Measurements from ENCODE around the gene KIAA0040. TPM values are rescaled to one million over a fixed set of nuclear protein-coding genes. Genes with fewer than 3 reads are reported as not detected.

The KIAA0040 gene
- total RNA-seq = 10 to 100 TPM; 12.3 to 22.1 (median 16.3) TPM

DNA sequence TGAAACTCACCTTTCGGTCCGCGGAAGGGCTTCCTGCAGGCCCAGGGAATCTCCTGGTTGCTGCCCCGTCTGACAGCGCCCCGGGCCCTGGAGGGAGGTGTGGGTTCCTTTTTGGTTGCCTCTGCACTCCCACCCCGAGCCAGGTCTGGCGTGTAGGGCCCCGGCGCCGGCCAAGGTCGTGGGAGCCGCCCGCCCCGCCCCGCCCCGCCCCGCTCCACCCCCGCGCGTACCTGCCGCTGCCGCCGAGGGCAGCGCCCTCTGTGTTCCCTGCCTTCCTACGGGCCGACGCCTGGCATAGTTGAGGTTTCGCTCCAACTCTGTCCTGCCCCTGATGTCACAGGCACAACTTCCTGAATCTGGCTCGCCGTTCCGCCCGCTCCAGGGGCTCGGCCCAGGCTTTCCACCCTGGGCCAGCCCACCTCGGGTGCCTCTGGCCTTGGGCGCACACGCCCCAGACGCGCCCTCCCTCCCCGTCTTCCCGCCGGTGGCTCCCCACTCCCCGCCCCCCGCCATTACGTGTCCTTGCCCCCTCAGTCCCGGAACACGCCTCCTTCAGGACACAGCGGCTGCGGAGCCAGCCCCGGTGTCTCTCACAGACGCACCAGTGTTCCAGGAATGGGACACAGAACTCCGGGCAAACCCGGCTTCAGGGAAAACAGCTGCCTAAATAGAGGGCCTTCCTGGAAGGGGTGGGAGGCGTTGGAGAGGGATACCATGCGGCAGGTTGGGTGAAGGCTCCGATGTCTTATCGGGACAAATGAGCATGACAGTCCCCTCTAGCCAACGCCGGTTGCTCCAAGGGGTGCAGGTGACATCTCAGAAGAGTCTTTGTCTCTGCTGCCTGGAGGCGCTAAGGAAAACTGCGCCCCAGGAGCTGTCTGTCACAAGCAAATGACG is at the start of gene KIAA0040:
Gene KIAA0040 (minus strand): TSS at position 147 of the 897 bp plus-strand sequence. CDS start 31,763 bp downstream, outside the sequence.
- peak; percentile 67 to 75 for DNase-seq
- Histone ChIP-seq H3K27me3 (no peaks in the 10 kb centered on the region), H3K27ac (peak within 1 kb of the TSS; percentile 77 to 80), H3K4me1 (no peaks in the 10 kb centered on the region), H3K36me3 (no peaks in the 10 kb centered on the region), H3K4me3 (peak within 1 kb of the TSS; percentile 48 to 64), H3K9me3 (no peaks in the 10 kb centered on the region)
- TF ChIP-seq POLR2A (IDR thresholded peaks at IDR 0.05) = peak in 1 of 2 donors; percentile 29
- TF ChIP-seq, protein P1, sequence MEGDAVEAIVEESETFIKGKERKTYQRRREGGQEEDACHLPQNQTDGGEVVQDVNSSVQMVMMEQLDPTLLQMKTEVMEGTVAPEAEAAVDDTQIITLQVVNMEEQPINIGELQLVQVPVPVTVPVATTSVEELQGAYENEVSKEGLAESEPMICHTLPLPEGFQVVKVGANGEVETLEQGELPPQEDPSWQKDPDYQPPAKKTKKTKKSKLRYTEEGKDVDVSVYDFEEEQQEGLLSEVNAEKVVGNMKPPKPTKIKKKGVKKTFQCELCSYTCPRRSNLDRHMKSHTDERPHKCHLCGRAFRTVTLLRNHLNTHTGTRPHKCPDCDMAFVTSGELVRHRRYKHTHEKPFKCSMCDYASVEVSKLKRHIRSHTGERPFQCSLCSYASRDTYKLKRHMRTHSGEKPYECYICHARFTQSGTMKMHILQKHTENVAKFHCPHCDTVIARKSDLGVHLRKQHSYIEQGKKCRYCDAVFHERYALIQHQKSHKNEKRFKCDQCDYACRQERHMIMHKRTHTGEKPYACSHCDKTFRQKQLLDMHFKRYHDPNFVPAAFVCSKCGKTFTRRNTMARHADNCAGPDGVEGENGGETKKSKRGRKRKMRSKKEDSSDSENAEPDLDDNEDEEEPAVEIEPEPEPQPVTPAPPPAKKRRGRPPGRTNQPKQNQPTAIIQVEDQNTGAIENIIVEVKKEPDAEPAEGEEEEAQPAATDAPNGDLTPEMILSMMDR (IDR thresholded peaks at IDR 0.05) = peak in 1 of 4 experiments; percentile 13
- intact Hi-C loops (cut with DNase I; ENCODE audit: low total_unique reads) = no loop called here

DNA sequence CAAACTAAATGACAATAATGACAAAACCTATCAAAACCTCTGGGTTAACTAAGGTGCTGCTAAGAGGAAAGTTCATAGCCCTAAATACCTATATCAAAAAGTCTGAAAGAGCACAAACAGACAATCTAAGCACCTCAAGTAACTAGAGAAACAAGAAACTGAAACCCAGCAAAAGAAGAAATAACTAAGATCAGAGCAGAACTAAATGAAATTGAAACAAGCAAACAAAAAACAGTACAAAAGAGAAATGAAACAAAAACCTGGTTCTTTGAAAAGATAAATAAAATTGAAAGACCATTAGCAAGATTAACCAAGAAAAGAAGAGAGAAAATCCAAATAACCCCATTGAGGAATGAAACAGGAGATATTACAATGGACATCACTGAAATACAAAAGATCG is 44.8 kb upstream of the KIAA0040 start:
- intact Hi-C loops (cut with DNase I; ENCODE audit: low total_unique reads) = no loop called here
- H3K36me3 ChIP-seq = no peaks in the 10 kb centered on the region
- H3K9me3 ChIP-seq = no peaks in the 10 kb centered on the region
- H3K4me1 ChIP-seq = no peaks in the 10 kb centered on the region
- H3K27ac ChIP-seq = no peak overlapping the region
- TF ChIP-seq, protein P1 (IDR thresholded peaks at IDR 0.05) = no peak
- no peak for TF ChIP-seq POLR2A (IDR thresholded peaks at IDR 0.05)
- no peak for DNase-seq
- no peak overlapping the region for H3K4me3 ChIP-seq
- no peaks in the 10 kb centered on the region for H3K27me3 ChIP-seq

DNA sequence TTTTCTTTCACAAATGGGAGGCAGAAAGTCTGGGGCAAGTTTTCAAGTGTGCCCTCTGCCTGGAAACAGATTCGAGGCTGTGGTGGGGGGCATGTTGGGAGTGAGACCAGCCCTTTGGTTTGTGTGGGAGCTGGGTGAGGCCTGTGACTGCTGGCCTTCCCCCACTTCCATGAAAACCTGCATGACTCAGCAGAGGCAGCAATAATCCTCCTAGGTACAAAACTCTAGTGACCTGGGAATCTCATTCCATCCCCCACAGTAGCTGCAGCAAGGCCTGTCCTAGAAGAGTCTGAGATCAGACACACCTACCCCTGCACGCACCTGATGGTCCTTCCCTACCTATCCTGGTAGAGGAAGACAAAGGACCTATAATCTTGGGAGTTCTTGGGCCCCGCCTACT is 42.1 kb upstream of the KIAA0040 start:
- H3K4me1 ChIP-seq = no peaks in the 10 kb centered on the region
- DNase-seq = no peak
- no peaks in the 10 kb centered on the region for H3K9me3 ChIP-seq
- TF ChIP-seq, protein P1 (IDR thresholded peaks at IDR 0.05) = no peak
- no peak for TF ChIP-seq POLR2A (IDR thresholded peaks at IDR 0.05)
- no peak overlapping the region for H3K27ac ChIP-seq
- H3K4me3 ChIP-seq = no peak overlapping the region
- H3K36me3 ChIP-seq = no peaks in the 10 kb centered on the region
- H3K27me3 ChIP-seq = no peaks in the 10 kb centered on the region
- intact Hi-C loops (cut with DNase I; ENCODE audit: low total_unique reads) = no loop called here

DNA sequence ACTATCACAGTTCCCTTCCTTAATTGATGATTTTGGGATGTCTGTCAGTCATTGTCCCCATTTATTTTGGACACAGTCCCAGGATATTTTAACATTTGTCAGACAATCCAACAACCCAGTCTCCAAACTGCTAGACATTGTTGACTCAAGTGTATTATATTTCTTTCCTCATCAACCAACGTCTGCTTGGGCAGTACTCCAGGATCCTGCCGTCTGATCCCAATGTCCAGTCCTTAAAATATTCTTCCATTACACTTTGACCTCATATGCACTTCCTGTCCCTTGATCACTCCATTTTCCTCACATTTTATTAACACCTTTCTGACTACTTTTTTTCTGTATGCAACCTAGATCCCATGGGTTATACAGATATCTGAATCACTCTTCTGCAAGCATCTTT is 39.8 kb upstream of the KIAA0040 start:
- intact Hi-C loops (cut with DNase I; ENCODE audit: low total_unique reads) = no loop called here
- H3K27ac ChIP-seq = no peak overlapping the region
- no peak for DNase-seq
- no peaks in the 10 kb centered on the region for H3K27me3 ChIP-seq
- H3K9me3 ChIP-seq = no peaks in the 10 kb centered on the region
- no peaks in the 10 kb centered on the region for H3K36me3 ChIP-seq
- TF ChIP-seq, protein P1 (IDR thresholded peaks at IDR 0.05) = no peak
- no peak for TF ChIP-seq POLR2A (IDR thresholded peaks at IDR 0.05)
- no peaks in the 10 kb centered on the region for H3K4me1 ChIP-seq
- H3K4me3 ChIP-seq = no peak overlapping the region

DNA sequence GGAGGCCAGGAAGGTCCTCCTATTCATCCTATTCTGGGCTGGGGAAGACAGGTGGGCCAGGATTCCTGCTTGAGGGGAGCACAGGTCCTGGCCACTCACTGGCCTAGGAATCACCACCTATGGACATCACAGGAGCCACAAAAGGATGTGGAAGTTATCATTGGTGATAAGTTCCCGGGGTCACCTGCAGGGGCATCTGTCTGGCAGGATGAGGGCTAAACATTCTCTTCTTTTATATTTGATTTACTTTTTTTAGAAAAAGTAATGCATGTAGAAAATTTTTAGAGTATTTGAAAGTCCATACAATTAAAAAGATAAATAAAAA is 33.2 kb upstream of the KIAA0040 start:
- intact Hi-C loops (cut with DNase I; ENCODE audit: low total_unique reads) = no loop called here
- Histone ChIP-seq H3K27ac (no peak overlapping the region), H3K4me3 (no peak overlapping the region), H3K4me1 (no peaks in the 10 kb centered on the region), H3K9me3 (no peaks in the 10 kb centered on the region), H3K27me3 (no peaks in the 10 kb centered on the region), H3K36me3 (no peaks in the 10 kb centered on the region)
- TF ChIP-seq, protein P1 (IDR thresholded peaks at IDR 0.05) = no peak
- no peak for TF ChIP-seq POLR2A (IDR thresholded peaks at IDR 0.05)
- DNase-seq = no peak
